ENCODE data around the gene NAV2.
"Not testable (repeated sequence)": the region's sequence is repeated elsewhere in the genome, so short reads cannot be mapped to it uniquely, and the experiment has no call there.

NAV2 gene

DNA sequence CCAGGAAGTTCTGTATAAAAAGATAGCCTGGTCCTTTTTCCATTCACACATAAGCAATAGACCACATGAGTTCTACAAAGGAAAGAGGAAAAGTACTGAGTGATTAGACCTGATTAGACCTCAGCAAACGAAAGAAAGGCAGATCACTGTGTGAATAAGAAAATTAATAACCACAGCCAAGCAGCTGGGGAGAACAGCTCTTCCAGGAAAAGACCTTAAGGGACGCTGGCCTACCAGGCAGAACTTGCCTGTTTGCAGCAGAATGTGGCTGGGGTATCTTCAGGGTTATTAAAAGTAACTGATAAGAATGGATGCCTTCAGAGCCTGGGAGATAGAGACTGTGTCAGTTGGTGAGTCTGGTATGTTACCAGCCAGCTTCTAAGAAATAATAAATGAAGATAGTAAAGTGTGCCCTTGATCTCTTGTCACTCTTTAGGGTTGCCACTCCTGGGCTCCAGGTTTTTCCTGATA is 274.7 kb downstream of the NAV2 start:
- DNase-seq (ENCODE audit: extremely low read depth in 1 of 2, low read depth in 1 of 2), result no peak

DNA sequence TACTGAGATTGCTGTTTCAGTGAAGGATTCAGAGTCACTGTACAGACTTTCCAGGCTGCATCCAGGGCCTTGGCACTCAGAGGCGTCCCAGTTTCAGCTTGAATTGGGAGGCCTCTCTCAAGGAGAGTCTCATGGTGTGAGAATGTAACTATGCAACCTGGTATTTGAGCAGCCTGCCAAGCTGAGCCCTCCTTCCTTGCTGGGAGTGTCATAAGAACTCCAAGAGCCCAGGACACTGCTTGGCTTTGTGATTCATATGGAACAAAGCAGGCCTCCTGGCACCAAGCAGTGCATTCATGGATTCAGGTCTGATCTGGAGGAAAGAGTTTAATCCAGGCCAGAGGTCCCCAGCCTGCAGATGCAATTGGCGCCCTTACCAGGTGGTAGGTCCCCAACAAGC is 276.0 kb downstream of the NAV2 start:
- DNase-seq (ENCODE audit: extremely low read depth in 1 of 2, low read depth in 1 of 2), result no peak

DNA sequence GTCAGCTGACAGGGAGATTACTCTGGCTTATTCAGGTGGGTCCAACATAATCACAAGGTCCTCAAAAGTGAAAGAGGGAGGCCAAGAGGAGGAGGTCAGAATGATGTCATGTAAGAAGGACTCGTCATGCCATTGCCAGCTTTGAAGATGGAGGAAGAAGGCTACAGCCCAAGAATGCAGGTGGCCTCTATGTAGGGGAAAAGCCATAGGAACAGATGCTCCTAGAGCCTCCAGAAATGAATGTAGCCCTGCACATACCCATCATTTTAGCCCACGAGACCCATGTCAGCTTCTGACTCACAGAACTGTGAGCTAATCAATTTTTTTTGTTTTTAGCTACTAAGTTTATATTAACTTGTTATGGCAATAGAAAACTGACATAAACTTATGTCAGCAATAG is 276.6 kb downstream of the NAV2 start:
- no peak for DNase-seq (ENCODE audit: extremely low read depth in 1 of 2, low read depth in 1 of 2)

DNA sequence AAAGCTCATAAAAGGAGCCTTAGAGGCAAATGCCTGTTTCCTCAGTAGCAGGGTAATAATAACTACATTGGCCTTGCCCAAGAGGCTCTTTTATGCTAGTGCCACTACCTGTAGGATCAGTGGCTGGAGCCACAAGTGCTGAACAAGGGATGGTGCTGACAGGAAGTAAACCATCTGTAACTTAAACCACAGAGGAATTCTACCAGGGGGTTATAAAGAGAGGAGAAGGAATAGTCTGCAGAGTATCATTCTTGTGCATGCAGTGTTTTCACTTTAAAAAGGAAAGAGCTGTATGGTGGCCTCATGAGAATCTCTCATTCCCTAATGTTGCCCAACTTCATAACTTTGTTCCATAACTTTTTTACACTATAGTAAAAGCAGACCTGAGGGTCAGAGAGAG is 279.5 kb downstream of the NAV2 start:
- no peak for DNase-seq (ENCODE audit: extremely low read depth in 1 of 2, low read depth in 1 of 2)

DNA sequence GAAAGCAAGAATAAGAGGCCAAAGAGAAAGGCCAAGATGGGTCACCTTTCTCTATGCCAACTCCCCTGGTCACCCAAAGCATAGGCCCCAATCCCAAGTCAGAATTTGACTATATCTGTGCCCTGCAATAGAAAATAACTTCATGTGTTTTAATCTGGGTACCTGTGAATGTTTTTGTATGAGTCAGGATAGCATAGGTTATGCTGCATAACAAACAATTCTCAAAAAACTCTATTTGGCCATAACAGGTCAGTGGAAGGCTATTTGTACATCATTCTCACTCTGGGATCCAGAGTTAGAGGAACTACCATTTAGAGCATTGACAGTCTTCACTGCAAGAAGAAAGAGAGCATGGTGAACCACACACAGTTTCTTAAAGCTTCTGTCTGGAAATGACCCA is 280.4 kb downstream of the NAV2 start:
- DNase-seq (ENCODE audit: extremely low read depth in 1 of 2, low read depth in 1 of 2), result no peak

DNA sequence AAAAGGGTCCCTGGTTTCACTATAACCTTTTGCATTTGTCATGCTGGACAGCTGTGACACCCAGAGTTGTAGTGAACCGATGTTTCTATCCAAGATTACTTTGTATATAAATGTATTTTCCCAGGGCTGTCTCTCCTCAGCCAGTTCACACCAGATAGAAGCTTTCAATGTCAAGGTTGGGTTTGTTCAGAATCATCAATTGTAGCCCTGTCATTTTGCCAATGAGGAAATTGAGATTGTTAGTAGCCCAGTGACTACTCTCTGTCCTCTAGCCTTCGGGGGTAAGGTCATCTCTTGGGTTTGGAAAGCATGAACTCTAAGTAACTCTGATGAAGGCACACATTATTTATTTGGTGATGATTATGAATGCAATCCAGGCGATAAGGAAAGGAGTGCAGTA is 282.0 kb downstream of the NAV2 start:
- DNase-seq (ENCODE audit: extremely low read depth in 1 of 2, low read depth in 1 of 2), result no peak

DNA sequence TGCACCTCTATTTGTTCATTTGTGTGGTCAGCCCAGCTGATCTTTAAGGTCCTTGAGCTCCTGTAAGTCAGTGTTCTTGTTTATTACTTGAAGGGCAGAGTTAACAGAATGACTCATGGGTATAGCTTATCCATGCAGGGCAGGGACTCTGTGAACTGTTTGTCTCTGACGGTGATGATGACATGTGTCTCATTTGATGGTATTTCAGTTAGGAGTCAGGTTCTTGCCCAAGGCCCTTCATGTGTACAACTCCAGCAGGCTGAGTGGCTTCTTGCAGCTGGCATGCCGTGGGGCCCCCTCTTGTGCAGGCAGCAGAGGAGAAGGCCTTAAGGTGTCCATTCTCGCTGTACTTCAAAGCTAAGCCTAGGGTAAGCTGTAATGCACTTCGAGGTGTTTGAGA is 282.5 kb downstream of the NAV2 start:
- DNase-seq (ENCODE audit: extremely low read depth in 1 of 2, low read depth in 1 of 2), result no peak

DNA sequence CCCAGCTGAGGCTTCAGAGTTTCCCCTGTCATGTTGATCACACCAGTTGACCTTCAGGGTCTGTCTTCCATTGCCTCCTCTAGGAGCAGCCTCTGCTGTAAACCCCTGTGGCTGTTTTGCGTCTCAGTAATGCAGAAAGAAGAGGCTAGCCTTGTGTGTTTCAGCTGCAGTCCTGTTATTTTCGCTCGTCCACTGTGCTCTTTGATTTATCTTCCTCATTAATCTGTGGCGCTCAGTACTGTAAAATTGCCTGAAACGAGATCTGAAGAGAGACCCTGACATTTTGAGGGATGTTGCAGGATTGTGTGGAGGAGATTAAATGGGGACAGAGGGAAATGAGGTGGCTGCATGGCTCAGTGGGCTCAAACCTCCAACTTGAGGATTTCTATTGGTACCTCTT is 283.9 kb downstream of the NAV2 start:
- DNase-seq (ENCODE audit: extremely low read depth in 1 of 2, low read depth in 1 of 2), result no peak

DNA sequence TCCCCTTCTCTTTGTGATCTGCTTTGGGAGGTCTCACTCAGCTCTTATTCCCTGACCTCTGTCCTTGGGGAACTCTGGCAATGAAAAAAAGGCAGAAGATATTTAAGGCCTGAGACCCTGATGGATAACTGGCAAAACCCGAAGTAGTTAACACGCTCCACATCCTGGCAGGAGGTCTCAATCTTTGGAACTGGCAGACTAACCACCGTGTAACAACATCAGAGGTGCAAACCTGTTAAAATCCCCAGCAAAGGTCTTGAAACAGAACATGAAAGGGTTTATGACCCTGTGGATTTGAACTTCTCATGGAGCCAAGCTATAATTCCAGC is 287.3 kb downstream of the NAV2 start:
- DNase-seq (ENCODE audit: extremely low read depth in 1 of 2, low read depth in 1 of 2), result no peak

DNA sequence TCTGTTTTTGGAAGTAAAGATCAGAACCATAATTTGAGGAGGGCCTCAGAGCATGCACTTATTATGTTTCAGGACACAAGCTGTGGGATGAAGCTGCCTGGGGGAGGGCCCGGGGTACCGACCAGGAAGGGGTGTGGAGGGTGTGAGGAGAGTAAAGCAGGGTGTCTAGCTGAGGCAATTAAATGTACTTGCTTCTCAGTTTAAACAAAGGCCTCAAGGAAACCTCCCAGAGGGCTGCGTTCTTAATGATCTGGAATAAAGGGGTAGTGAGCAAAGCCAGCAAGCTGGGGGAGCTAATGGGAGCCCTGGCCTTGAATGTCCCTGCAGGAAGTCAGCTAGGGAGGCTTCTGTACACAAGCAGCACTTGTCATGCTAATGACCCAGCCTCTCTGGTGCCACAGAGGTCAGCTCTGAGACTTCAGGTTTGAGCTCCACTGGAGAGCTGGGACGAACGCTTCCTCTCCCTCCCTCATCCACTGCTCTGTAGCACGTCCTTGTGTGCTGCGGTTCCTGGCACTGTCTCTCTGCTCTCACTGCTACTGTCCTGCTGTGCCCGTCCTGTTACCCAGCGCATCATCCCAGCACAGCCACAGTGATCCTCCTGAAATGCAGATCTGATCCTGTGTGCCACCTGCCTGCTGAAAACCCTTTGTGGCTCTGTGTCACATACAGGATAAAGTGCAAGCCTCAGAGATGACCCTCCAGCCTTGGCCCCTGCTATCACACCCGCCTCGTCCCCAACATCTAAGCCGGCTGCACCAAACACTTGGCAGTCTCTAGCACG is 287.9 kb downstream of the NAV2 start:
- DNase-seq (ENCODE audit: extremely low read depth in 1 of 2, low read depth in 1 of 2), result no peak

DNA sequence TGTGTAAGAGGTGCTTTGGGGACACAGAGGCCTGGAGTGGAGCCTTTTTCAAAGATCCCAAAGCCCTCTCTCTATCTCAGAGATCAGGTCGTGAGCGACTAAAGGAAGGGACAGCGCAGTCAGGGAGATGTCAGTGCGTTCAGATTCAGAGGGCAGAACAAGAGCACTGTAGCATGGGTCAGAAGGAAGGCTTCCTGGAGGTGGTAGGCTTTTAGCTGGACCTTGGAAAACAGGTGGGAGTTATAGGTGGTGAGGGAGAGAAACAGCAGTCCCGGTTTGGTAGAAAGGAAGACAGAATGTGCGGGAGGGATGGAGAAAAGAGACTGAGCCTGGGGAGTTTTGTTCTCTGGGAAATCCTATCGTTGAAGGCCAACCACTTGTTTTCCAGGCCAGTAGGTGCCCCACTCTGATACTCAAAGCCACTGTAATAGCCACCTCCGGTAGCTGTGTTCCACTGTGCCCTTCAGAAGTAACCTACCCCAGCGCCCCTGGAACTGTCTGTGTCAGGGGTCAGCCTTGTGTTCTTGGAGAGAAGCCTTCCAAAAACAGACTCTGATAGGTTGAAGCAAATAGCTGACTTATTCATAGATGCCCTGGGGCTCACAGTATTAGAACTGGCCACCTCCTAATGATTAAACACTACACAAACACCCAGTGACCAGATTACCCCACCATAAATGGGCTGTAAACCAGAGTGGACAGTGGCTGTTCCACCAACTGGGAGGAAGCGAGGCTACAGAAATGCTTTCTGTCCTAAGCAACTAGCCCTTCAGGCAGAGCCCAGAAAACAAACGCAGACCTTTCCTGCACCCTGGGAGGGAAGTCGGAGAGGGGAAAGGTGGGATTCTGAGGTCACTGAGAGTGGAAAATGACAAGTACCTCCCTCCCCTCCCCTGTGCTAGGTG is 289.9 kb downstream of the NAV2 start:
- no peak for DNase-seq (ENCODE audit: extremely low read depth in 1 of 2, low read depth in 1 of 2)

DNA sequence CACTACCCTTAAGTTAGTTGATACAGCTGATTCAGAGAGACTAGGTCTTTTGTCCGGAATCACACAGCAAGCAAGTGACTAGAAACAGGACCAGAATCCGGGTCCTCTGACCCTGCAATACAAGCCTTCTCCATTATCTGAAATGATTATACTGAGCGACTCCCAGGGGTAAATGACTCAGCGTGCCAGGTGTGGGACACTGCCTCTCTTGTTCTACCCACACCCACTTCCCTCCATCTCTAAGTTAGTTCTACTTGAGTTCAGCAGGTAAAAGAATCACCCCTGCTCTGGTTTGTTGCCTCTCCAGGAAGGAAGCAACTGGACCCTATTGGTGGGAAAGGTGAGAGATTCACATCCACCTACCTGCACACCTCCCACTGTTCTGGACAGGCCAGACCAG is 290.7 kb downstream of the NAV2 start:
- DNase-seq (ENCODE audit: extremely low read depth in 1 of 2, low read depth in 1 of 2), result no peak

DNA sequence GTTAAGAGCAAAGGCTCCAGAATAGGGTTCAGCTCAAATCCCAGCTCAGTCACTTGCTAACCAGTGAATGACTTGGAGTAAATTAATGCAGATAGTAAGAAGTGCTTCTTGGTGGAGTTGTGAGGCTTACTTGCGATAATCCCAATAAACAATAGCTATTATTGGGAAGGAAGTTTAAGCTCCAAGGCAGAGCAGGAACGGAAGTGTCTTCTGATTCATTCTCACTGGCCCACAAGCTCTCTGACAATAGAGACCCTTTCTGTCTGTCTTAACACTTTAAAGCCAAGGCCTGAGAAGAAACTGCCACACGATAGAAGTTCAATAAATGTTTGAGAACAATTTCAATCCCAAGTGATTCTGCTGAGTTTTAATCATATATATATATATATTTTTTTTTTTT is 292.2 kb downstream of the NAV2 start:
- DNase-seq (ENCODE audit: extremely low read depth in 1 of 2, low read depth in 1 of 2), result no peak

DNA sequence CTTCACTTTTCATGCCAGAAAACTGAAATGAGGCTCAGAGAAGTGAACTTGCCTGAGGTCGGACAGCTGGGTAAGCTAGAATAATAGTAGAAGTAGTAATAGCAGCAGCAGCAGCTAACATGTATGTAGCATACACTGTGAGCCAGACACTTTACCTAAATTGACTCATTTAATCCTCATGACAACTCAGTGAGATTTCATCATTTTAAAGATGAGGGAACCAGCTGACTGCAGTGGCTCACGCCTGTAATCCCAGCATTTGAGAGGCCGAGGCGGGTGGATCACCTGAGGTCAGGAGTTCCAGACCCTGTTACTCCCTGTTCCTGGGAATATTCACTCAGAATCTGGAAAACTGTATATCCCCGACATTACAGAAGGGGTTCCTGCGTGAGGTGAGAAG is 293.1 kb downstream of the NAV2 start:
- DNase-seq (ENCODE audit: extremely low read depth in 1 of 2, low read depth in 1 of 2), result no peak

DNA sequence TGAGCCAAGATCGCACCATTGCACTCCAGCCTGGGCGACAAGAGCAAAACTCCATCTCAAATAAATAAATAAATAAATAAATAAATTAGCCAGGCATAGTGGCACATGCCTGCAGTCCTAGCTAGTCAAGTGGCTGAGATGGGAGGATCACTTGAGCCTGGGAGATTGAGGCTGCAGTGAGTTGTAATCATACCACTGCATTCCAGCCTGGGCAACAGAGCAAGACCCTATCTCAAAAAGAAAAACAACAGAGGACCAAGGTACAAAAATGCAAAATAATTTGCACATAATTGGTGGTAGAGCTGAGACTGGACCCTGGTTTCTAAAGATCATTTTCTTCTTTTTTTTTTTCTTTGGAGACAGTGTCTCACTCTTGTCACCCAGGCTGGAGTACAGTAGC is 294.0 kb downstream of the NAV2 start:
- not testable (repeated sequence) for DNase-seq (ENCODE audit: extremely low read depth in 1 of 2, low read depth in 1 of 2)

DNA sequence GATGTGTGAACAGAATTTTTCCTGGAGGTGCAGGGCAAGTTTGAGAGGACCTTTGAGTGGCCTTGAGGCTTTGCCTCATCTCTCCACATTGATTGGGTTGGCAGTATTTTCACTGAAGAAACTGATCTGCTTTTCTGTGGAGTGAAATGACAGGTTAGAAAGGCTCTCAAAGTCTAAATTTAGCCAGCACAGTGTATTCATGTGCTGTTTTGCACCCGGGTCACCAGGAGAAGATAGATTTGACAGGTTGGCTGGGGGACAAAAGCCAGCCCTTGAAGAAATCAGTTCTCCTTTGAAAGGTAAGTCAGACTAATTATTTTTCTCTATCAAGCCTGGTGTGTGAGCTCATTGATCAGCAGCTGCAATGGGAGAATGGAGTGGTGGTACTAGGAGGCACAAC is 294.7 kb downstream of the NAV2 start:
- DNase-seq (ENCODE audit: extremely low read depth in 1 of 2, low read depth in 1 of 2), result no peak

DNA sequence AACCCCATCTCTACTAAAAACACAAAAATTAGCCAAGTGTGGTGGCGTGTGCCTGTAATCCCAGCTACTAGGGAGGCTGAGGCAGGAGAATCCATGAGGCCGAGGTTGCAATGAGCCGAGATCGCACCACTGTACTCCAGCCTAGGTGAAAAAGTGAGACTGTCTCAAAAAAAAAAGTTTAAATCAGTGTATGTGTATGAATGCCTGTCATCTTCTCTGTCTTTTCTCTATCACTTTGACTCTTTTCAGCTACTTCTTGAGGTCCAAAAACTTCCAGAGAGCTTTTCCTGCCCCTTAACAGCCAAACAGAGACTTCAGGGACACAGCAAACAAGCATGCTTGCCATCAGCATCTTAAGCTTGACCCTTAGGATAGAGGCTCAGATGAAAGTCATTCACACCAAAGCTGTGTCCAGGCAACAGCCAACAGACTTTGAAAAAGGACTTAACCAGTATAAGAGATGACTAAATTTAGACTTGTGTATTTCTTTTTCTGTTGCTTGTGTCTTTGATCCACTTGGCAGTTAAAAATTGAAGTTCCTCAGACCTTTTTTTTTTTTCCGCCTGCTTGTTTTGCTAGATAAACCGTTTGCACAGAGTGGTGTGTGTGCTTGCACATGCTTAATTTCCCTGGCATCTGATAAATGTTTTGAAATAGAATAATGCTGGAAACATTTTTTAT is 295.7 kb downstream of the NAV2 start:
- DNase-seq (ENCODE audit: extremely low read depth in 1 of 2, low read depth in 1 of 2), result no peak

DNA sequence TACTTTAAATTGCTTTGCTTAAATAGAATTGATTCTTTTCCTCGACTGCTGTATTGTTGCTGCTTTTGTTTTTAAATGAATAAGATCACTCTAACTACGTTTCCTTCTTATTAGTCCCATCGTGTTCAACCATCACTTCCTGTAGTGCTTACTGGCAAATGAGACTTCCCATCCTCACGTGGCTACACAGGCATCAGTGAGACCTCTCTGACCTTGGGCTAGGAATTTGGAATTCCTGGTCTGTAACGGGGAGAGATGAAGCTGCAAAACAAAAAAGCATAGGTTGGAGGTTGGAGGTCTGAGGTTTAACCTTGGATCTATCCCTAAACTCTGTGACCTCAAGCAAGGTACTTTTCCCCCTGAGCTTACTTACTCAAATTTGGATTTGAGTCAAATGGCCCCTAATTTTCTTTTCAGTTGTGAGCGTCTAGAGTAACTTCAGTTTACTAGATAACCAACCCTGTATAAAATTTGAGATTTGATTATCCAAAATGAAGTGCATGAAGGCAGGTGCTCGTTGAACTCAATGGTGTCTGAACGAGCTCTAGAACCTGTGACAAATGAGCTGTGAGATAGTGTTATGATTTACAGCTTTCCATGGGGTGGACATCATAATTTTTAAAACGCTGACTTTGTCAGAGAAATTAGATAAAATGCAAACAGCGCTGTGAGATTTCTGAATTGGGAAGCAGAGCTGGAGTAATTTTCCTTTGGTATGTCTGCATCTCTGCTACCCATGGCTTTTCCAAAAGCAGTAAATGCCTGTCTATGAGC is 296.4 kb downstream of the NAV2 start:
- DNase-seq (ENCODE audit: extremely low read depth in 1 of 2, low read depth in 1 of 2), result no peak

DNA sequence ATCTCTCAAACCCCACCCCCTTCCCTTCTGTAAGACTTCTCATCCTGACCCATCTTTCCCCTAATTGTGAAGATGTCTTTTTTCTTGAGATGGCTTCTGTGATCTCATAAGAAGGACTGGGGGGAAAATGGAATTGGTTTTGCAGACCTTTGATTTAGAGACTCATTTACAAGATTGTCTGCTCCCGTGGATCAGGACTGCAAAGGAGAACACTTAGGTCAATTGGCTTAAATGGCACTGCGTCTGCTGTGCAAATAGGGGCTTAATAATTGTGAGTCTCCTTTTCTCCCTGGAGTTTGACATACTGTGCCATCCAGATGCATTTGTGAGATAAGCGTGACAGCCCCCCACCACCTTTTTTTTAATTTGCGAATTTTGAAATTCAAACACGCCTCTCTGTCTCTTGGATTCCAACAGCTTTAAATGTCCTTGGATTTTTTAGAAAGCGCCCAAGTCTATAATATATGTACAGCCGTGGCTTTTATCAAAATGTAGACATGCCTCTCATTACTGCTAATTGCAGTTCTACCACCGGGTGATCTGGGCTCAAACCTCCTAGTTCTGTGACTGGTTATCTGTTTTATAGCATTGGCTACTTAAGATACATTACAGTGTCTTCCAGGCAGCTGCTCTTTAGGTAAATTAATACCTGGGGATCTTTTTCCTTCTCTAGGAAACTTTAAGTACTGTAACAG is 297.7 kb downstream of the NAV2 start:
- no peak for DNase-seq (ENCODE audit: extremely low read depth in 1 of 2, low read depth in 1 of 2)

DNA sequence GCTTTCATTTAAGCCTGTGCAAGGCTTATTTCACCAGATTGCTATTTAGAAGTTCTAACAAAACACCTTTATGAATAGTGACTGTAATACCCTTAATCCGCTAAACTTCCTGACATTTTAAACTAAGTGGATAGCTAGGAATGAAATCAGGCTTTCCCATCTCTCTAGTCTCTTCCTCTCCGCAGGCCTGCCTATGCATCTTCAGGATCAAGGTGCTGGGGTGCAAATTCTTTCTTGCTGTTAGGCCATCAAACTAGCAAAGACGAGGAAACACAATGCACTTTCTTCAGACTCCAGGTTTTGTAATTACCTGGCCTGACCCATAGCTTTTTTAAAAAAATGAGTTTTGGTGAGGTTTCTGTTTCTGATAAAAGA is 298.2 kb downstream of the NAV2 start:
- DNase-seq (ENCODE audit: extremely low read depth in 1 of 2, low read depth in 1 of 2), result no peak

Measured in stimulated activated CD8-positive, alpha-beta memory T cell treated with anti-CD3 and anti-CD28 coated beads, Interleukin-7, amount 100 ng/mL, for 48 hours (primary cell).